Skin epidermis (tissue), 12 donors: ENCODE measurements around the gene NEURL1B.
"Not testable (repeated sequence)": the region's sequence is repeated elsewhere in the genome, so short reads cannot be mapped to it uniquely, and the experiment has no call there.

Experiments used
- H3K27ac ChIP-seq, 21 experiments: fragments of 200-600 bp; sonication (generic) in 11 of 21; one replicate each; pipeline ENCODE4 v1.5.0; 2020; ENCODE audit warnings: mild to moderate bottlenecking in 3 of 21, inconsistent platforms in 2 of 21, moderate library complexity in 2 of 21
- H3K4me3 ChIP-seq, 7 experiments: fragments of 200-600 bp; sonication (generic) in 2 of 7; one replicate each; pipeline ENCODE4 v1.5.0; 2020; ENCODE audit warnings: inconsistent platforms in 2 of 7, mild to moderate bottlenecking in 2 of 7, moderate library complexity in 1 of 7

NEURL1B gene, protein sequence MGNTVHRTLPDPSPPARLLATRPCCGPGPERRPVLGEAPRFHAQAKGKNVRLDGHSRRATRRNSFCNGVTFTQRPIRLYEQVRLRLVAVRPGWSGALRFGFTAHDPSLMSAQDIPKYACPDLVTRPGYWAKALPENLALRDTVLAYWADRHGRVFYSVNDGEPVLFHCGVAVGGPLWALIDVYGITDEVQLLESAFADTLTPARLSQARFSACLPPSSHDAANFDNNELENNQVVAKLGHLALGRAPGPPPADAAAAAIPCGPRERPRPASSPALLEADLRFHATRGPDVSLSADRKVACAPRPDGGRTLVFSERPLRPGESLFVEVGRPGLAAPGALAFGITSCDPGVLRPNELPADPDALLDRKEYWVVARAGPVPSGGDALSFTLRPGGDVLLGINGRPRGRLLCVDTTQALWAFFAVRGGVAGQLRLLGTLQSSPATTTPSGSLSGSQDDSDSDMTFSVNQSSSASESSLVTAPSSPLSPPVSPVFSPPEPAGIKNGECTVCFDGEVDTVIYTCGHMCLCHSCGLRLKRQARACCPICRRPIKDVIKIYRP

DNA sequence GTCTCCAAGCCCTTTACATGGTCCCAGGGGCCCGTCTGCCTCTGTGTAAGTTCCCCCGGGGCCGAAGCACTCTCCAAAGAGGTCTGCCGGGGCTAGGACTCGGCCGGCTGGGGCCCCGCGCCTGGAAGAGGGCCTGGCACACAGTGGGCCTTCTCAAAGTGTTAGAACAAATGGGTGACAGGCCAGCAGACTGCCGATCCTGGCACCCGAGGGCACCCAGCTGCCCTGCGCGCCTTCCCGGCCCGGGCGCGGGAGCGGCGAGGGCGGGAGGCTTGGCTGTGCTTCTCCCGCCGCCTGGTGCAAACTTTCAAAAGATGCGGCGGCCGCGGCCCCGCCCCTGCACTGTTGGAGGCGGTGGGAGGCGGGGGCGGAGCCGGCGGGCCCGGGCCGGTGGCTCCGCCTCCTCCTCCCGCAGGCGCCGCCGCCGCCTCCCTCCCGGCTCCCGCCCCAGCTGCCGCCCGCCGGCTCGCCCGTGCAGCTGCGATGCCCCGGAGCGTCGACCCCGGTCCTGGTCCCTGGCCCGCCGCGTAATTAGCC lies at the start of gene NEURL1B:
NEURL1B (plus strand) TSS at position 442 of the 537 bp plus-strand sequence. CDS start 144 bp downstream, outside the sequence.
- peak within 1 kb of the TSS in 20 of 21 experiments; percentile 37 to 89 (median 75) for H3K27ac ChIP-seq

DNA sequence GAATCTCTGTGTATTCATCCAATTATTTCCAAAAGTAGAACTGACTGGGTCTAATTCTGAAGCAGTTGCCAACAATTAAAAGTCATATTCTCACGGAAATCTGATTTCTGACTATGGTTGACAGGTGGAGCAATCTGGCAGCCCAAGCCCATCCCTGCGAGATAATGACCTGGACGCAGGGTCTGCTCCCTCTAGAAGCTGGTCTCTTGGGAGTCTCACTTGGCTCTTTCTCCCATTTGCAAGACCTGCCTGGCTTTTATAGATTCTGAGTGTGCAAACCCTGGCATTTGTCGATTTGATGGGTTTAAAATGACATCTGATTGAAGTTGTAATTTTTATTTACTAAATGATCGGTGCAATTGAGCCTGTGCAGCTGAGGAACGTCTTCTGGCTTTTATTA lies 49.4 kb upstream of the NEURL1B start:
- H3K4me3 ChIP-seq: no peak overlapping the region
- H3K27ac ChIP-seq: no peak overlapping the region

More for the DNA sequence above, at the start of gene NEURL1B:
- peak within 1 kb of the TSS; percentile 44 to 83 (median 70) for H3K4me3 ChIP-seq

DNA sequence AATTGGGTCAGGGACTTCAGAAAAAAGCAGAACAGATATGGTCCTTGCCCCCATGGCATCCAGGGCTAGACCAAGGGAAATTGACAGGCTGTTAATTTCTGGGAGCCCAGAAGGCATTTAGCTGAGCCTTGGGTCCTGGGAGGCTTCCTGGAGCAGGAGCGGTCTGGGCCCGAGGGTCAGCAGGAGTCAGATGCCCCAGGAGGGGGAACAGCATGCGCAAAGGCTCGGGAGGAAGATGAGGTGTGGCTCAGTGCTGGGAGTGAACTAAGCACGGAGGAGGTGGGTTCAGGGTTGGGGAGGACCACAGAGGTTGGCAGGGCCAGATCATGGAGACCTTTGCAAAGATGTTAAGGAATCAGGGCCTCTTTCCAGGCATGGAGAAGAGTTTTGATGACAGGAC lies 48.2 kb upstream of the NEURL1B start:
- no peak overlapping the region for H3K27ac ChIP-seq
- H3K4me3 ChIP-seq: no peak overlapping the region

DNA sequence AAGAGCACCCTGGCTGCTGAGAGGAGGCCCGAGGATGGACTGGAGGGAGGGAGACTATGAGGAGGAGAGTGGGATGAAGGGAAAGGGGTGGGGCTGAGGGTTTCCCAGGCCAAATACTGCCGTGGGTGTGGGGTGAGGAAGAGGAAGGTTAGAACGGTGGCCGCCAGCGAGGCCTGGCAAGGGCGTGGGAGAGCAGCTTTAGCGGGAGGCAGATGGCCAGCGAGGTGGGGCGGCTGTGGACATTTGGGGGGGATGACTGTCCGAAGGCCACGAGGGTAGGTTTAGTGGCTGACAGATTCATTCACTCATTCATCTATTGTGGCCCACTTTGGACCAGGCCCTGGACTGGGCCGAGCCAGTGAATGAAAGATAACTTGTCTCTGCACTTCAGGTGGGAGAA lies 47.8 kb upstream of the NEURL1B start:
- Histone ChIP-seq H3K27ac (no peak overlapping the region), H3K4me3 (no peak overlapping the region)

DNA sequence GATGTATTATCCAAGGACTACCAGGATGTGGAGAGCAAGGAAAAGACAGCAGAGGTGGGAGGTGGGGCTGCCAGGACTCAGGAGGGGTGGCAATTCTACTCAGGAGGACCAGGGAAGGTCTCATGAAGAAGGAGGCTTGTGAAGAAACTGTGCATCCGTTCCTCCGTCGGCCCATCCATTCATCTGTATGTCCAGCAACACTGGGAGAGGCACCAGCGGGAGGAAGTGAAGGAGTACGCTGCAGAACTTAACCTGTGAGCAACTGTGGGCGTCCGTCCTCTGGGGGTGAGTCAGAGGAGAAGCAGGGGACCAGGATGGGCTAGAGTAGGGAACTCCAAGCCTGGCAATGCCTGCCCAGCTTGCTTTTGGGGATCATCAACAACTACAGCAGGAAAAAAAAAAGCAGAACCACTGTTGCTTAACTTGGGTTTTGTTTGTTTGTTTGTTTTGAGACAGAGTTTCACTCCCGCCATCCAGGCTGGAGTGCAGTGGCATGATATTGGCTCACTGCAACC lies 47.3 kb upstream of the NEURL1B start:
- H3K27ac ChIP-seq: no peak overlapping the region
- H3K4me3 ChIP-seq: no peak overlapping the region

DNA sequence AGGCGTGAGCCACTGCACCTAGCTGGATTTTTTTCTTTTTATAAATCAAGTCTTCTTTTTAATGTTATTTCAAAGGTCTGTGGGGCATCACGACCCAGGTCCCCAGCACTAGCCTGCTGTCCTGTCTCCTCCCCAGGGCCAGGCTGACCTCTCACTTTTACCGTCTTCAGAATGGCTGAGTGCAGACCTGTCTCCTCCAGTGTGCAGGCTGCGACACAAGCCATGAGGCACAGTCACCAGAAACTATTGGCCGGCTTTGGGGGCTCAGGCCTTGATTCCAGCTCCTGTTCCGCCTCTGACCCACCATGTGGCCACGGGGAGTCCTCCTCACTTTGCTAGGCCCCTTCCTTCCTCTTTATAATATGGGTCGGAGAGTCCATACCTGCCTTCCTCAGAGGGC lies 46.6 kb upstream of the NEURL1B start:
- H3K4me3 ChIP-seq: no peak overlapping the region

DNA sequence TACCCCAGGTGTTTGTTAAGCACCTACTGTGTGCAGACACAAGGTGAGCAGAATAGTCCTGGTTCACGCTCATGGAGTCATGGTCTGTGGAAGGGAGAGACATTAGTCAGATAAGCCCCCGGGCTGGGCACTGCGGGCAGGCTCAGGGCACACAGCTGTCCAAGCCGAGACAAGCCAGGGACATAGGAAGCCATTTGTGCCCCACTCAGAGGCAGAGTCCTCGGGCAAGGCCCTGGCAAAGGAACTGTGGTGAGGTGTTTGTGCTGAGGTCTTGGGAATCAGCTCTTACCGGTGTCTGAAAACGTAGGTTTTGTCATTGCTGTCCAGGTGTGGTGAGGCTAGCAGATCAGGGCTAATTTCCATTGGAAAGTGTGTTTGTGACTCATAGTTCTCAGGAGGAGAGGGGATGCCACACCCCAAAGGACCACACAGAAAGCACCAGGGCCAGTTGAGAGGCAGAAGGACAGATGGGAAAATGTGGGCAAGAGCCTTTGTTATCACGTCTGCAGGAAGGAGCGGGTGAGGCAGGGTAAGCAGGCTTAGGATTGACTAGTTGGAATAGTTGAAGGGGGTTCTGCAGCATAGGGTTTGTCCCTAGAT lies 46.1 kb upstream of the NEURL1B start:
- no peak overlapping the region for H3K4me3 ChIP-seq
- no peak overlapping the region for H3K27ac ChIP-seq

More for the DNA sequence above, 46.6 kb upstream of the NEURL1B start:
- H3K27ac ChIP-seq: no peak overlapping the region

DNA sequence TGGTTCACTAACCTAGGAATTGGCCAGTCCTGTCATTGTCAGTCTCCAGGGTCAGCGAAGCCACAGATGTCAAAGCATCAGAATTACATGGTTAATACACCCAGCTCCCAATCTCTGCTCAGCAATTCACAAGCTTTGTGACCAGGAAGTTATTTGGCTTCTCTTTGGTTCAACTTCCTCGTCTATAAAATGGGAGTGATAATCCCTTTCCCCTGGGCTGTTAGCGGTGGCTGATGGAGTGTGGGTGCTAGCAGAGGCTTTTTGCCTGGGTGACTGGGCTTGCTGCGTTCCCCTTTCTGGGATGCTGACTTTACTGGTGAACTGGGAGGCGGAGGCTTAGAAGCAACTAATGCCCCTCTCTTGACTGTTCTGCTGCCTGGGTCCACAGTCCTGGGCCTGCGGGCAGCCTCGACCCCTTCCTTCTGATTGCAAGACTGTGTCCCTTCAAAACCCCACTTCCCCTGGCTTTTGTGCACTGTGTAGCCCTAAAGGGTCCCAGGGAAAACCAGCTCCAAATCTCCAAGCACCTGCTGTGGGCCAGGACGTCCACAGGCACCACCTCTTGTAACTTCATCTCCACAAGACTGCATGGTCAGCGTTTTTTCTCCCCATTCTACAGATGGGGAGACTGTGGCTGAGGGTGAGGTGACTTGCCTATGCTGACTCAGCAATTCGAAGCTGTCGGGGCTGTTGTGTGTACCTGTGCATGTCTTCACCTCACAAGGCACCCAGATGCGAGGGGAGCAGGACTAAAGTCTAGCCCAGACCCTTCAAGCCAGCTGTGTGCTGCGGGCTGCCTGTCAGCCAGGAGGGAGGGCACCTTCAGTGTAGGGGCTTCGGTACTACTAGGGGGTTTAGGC lies 45.2 kb upstream of the NEURL1B start:
- no peak overlapping the region for H3K4me3 ChIP-seq
- no peak overlapping the region for H3K27ac ChIP-seq

DNA sequence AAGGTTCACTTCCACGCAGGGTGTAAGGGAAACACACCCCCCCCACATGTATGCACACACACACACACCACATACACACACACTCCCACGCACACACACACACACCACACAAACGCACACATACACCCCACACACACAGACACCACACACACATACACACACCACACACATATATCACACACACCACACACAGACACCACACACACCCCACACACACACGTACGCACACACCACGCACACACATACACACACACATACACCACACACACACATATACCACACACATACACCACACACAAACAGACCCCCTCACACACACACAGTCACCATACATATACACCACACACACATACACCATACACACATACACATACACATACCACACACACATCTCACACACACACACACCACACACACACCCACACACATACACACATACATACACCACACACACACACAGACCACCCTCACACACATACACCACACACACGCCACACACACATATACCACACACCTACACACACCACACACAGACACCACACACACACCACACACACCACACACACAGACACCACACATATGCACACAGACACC lies 44.3 kb upstream of the NEURL1B start:
- H3K27ac ChIP-seq: no peak overlapping the region
- no peak overlapping the region for H3K4me3 ChIP-seq

DNA sequence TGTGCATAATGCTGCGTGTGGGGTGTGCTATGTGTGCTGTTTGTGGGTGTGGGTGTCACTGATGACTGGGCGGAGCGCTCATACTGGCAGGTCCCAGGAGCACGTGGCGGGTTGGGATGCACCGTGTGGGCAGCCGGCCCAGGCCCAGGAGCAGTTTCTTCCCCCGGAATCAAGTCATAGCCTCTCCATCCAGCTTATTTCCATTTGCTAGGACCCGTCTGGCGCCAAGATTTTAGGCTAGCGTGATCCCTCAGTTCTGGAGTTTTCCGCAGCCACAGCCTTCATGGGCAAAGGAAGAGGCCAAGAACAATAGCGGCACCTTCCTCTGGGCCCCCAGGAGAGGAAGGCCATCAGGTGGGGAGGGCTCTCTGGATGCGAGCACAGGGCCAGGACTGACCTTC lies 43.3 kb upstream of the NEURL1B start:
- peak overlapping the region in 1 of 21 experiments; percentile 27 for H3K27ac ChIP-seq
- no peak overlapping the region for H3K4me3 ChIP-seq

DNA sequence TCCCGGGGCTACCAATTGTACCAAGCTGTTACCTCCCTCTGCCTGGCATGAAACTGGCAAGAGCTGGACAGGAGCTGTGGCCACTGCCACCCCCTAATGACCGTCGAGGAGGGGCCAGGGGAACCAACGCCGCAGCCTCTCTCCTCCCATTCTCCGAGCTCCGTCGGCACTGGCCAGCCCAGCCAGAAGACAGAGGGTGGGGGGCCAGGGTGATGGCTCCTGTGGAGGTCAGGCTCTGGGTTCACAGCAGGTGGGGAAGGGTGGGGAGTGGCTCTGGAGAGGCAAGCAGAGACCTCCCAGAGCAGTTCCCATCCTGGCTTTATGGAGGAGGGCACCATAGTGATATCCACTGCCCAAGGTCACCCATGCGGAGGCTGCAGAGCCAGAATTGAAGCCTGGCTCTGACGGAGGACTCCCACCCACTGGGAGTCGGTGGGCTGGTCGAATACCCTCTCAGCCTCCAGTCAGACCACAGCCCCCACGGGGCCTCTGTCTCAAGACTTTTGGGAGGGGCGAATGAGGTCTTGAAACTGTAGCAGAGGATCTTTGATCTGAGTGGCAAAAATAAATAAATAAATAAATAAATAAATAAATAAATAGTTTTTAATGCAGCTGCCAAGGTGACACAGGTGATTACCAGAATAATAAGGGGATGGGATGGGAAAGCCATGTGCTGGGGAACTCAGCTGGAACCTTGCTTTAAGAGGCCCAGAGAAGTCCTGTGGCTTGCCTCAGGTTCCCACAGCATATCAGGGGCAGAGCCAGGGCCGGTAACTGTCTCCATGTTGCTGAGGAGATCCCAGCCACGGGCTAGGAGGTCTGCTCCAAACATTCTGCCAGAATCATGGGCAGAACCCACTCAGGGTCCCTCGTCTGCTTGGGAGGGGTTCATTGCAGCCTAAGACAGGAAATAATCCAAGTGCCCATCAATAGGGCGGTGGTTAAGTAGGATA lies 42.5 kb upstream of the NEURL1B start:
- peak overlapping the region in 2 of 21 experiments; percentile 13 to 27 for H3K27ac ChIP-seq
- H3K4me3 ChIP-seq: no peak overlapping the region

DNA sequence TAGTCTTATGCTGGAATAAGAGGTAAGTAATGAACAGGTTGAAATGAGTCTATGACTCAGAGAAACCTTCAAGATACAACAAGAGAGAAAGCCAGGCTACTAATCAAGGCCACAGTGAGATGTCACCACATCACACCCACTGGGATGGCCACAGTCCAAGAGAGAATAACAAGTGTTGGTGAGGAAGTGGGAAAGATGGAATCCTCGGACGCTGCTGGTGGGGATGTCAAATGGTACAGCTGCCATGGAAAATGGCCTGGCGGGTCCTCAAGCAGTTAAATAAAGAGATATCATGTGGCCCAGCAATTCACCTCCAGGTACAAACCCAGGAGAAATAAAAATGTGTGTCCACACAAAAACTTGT lies 41.9 kb upstream of the NEURL1B start:
- Histone ChIP-seq H3K4me3 (no peak overlapping the region), H3K27ac (no peak overlapping the region)

DNA sequence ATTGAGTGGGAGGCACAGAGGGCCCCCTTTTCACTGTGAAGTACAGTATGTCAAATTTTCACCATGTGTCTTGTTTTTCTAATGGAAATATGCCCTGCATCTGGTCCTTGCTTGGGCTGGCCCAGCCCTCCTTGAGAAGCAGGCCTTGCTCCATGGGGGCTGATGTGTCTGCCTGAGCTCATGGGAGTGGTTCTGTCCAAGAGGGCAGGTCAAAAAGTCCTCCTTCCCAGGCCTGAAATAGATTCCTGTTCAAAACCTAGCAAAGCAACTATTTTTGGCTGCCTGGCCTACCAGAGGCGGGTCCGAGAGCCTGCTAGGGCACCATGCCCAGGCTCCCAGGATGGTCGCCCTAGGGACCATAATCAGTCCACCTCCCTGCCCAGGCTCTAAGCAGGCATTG lies 40.5 kb upstream of the NEURL1B start:
- Histone ChIP-seq H3K27ac (no peak overlapping the region), H3K4me3 (no peak overlapping the region)

DNA sequence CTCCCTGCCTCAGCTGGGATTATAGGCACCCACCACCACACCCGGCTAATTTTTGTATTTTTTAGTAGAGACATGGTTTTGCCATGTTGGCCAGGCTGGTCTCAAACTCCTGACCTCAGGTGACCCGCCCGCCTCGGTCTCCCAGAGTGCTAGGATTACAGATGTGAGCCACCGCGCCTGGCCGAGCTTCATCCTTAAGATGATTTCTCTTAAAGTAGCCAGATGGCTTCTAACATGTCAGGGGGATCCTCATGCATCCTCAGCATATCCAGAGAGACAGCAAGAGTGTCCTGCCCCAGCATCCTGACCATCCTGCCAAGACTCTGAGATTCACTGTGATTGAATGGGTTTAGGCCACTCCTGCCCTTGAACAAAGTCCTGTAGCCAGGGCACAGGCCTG lies 39.5 kb upstream of the NEURL1B start:
- H3K27ac ChIP-seq: not testable (repeated sequence)

DNA sequence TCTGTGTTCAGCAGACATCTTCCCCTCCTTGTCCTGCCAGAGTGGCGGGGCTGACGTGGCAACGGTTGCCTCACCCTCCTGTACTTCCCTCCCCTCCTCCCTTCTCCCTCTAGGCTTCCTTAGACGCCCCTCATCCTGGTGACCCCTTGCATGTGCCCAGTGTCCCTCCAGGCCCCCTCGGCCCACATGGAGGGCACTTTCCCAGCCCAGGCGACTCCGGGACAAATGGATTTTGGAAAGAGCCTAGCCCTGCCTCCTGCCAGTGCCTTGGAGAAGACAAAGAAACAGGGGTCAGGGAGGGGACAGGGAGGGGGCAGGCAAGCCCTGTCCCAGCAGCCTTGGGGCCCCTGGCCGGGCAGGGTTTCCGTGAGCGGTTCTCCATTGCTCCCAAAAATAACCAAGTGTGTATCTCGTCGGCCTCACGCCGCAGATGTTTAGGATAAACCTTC lies 38.3 kb upstream of the NEURL1B start:
- Histone ChIP-seq H3K27ac (peak overlapping the region in 13 of 21 experiments; percentile 6 to 71 (median 41)), H3K4me3 (no peak overlapping the region)

More for the DNA sequence above, 39.5 kb upstream of the NEURL1B start:
- H3K4me3 ChIP-seq: not testable (repeated sequence)

DNA sequence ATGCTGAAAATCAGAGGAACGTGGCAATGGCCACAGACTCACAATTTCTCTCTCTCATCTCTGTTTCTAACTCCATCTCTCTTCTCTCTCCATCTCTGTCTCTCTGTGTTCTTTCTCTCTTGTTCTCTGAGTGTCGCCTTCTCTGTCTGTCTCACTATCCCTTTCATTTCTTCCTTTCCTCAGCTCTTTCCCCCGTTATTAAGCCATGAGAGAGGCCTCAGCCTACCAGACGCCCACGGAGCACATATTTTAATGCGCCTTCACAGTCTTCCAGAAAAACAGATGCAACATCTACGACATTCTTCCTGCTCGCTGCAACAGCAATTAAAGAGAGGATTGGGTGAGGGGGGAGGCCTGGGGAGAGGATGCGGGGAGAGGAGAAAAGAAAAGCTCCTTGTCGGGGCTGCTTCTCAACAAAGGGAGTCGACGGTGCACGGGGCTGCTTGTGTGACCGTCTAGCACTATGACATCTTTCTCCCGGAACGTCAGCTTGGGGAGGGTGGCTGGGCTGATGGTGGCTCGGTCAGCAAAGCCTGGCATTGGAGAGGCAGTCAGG lies 37.7 kb upstream of the NEURL1B start:
- H3K27ac ChIP-seq: peak overlapping the region in 10 of 21 experiments; percentile 6 to 71 (median 46)
- H3K4me3 ChIP-seq: no peak overlapping the region

DNA sequence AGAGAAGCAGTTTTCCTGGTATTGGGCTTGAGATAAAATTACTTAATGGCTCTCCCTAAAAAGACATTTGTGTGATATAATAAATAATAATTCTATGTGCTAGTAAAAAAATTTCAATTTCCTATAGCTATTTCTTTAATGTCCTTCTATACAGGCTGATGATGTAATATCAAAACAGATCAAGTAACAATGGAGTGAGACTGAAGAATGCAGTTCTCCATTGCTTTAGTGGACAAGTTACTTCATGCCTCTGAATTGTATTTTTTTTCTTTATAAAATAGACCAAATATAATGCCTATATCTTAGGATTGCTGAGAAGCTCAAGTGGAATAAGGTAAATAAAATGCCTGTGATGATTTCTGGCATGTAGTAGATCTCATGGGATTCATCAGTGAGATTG lies 35.6 kb upstream of the NEURL1B start:
- Histone ChIP-seq H3K4me3 (no peak overlapping the region), H3K27ac (no peak overlapping the region)
